ENCODE data around the gene ASB10. TPM values are rescaled to one million over a fixed set of nuclear protein-coding genes. Genes with fewer than 3 reads are reported as not detected.

ASB10 gene
- total and polyA plus RNA-seq, 2 experiments from 2014 or later, result not detected

GRCh38 chr7:151193203-151193978 lies 6.3 kb upstream of the ASB10 start:
- TF ChIP-seq CREB1 (CRISPR knock-in tag; IDR thresholded peaks at IDR 0.05; ENCODE audit: low read depth) (no peak), ETS1 (IDR thresholded peaks at IDR 0.05) (no peak), ZNF331 (CRISPR knock-in tag; IDR thresholded peaks at IDR 0.05; ENCODE audit: low read depth) (no peak), EZH2phosphoT487 (IDR thresholded peaks at IDR 0.05; ENCODE audit: unreplicated experiment) (no peak), JUNB (IDR thresholded peaks at IDR 0.05; ENCODE audit: unreplicated experiment) (no peak), POLR2AphosphoS5 (IDR thresholded peaks at IDR 0.05; ENCODE audit: low read depth) (no peak), ZNF114 (CRISPR knock-in tag; IDR thresholded peaks at IDR 0.05) (no peak), REST (IDR thresholded peaks at IDR 0.05; ENCODE audit: unreplicated experiment) (no peak), STAT1 (IDR thresholded peaks at IDR 0.05; ENCODE audit: unreplicated experiment) (no peak)
- no peaks in the 10 kb centered on the region for H3K36me3 Mint-ChIP-seq (ENCODE audit: low read depth)
- no peaks in the 10 kb centered on the region for H3K9me3 Mint-ChIP-seq

GRCh38 chr7:151192002-151192539 lies 5.0 kb upstream of the ASB10 start:
- H4K20me1 ChIP-seq (replicated peaks; ENCODE audit: insufficient read depth), result no peaks in the 10 kb centered on the region
- no peak overlapping the region for H3K27ac ChIP-seq (ENCODE audit: low read depth)
- H3K9me3 Mint-ChIP-seq, result no peaks in the 10 kb centered on the region
- no peaks in the 10 kb centered on the region for H3F3A ChIP-seq (replicated peaks; ENCODE audit: low read depth)
- DNase-seq (ENCODE audit: low spot score) (no peak), ATAC-seq (no peak)
- no peaks in the 10 kb centered on the region for H3K36me3 ChIP-seq (ENCODE audit: insufficient read depth)
- H3K36me3 Mint-ChIP-seq (ENCODE audit: low read depth), result no peaks in the 10 kb centered on the region
- H3K27me3 Mint-ChIP-seq (ENCODE audit: insufficient read depth, low read depth, poor library complexity), result peaks cover 3% of the 10 kb centered on the region
- no peak overlapping the region for H3K27ac Mint-ChIP-seq
- no peak overlapping the region for H3K4me3 Mint-ChIP-seq
- H3K4me1 Mint-ChIP-seq, result no peaks in the 10 kb centered on the region
- no peak overlapping the region for H3K4me3 ChIP-seq
- no peaks in the 10 kb centered on the region for H3K9me2 ChIP-seq (ENCODE audit: insufficient read depth)
- H3K79me2 ChIP-seq (replicated peaks; ENCODE audit: insufficient read depth), result no peaks in the 10 kb centered on the region
- no peak overlapping the region for H3K4me2 ChIP-seq
- H2AFZ ChIP-seq, result no peak overlapping the region
- H3K4me1 ChIP-seq (ENCODE audit: insufficient read depth), result peaks cover 2% of the 10 kb centered on the region; the same call in 1 of the 2 replicates
- no peaks in the 10 kb centered on the region for H3K27me3 ChIP-seq (ENCODE audit: insufficient read depth)
- TF ChIP-seq NANOG (IDR thresholded peaks at IDR 0.05; ENCODE audit: borderline replicate concordance) (no peak), CREB1 (CRISPR knock-in tag; IDR thresholded peaks at IDR 0.05; ENCODE audit: low read depth) (no peak), STAT1 (IDR thresholded peaks at IDR 0.05; ENCODE audit: unreplicated experiment) (no peak), ZNF114 (CRISPR knock-in tag; IDR thresholded peaks at IDR 0.05) (no peak), REST (IDR thresholded peaks at IDR 0.05; ENCODE audit: unreplicated experiment) (no peak), EZH2phosphoT487 (IDR thresholded peaks at IDR 0.05; ENCODE audit: unreplicated experiment) (no peak), JUNB (IDR thresholded peaks at IDR 0.05; ENCODE audit: unreplicated experiment) (no peak), CTCF (conservative IDR thresholded peaks at IDR 0.05; ENCODE audit: low read depth in 2 of 2) (no peak), EZH2 (IDR thresholded peaks at IDR 0.05; ENCODE audit: low read depth, unreplicated experiment) (no peak)

More at GRCh38 chr7:151193203-151193978, 6.3 kb upstream of the ASB10 start:
- Histone ChIP-seq H3F3A (replicated peaks; ENCODE audit: low read depth) (no peaks in the 10 kb centered on the region), H3K27me3 (ENCODE audit: insufficient read depth) (no peaks in the 10 kb centered on the region), H3K4me3 (no peak overlapping the region), H3K4me1 (ENCODE audit: insufficient read depth) (peaks cover 2% of the 10 kb centered on the region; the same call in 1 of the 2 replicates), H4K20me1 (replicated peaks; ENCODE audit: insufficient read depth) (no peaks in the 10 kb centered on the region), H3K36me3 (ENCODE audit: insufficient read depth) (no peaks in the 10 kb centered on the region), H3K27ac (ENCODE audit: low read depth) (no peak overlapping the region), H3K4me2 (no peak overlapping the region), H2AFZ (no peak overlapping the region), H3K79me2 (replicated peaks; ENCODE audit: insufficient read depth) (no peaks in the 10 kb centered on the region), H3K9me2 (ENCODE audit: insufficient read depth) (no peaks in the 10 kb centered on the region)
- no peak overlapping the region for H3K4me3 Mint-ChIP-seq
- H3K27me3 Mint-ChIP-seq (ENCODE audit: insufficient read depth, low read depth, poor library complexity), result peaks cover under 1% of the 10 kb centered on the region
- ATAC-seq (no peak), DNase-seq (ENCODE audit: low spot score) (no peak)
- H3K4me1 Mint-ChIP-seq, result no peaks in the 10 kb centered on the region
- H3K27ac Mint-ChIP-seq, result no peak overlapping the region
